ENCODE measurements around the gene SHKBP1. TPM values are rescaled to one million over a fixed set of nuclear protein-coding genes. Genes with fewer than 3 reads are reported as not detected.

SHKBP1 gene
- total and polyA plus RNA-seq, 2 donors (not counting 1 experiment from before 2014, with no cell fraction given), result 179 to 227 TPM

- TF ChIP-seq CTCF (IDR thresholded peaks at IDR 0.05) (no peak), EZH2 (IDR thresholded peaks at IDR 0.05; ENCODE audit: borderline replicate concordance, insufficient read depth, low read depth, low read length, poor library complexity, severe bottlenecking) (no peak)
- peaks cover 2% of the 10 kb centered on the region for H3K4me1 Mint-ChIP-seq
- no peak overlapping the region for H3K4me3 ChIP-seq (ENCODE audit: control extremely low read depth in 1 of 5, extremely low read depth in 1 of 5, insufficient read depth in 1 of 5, low read depth in 2 of 5, low read length in 4 of 5)
- peaks cover 0 to 26% of the 10 kb centered on the region in 2 experiments for H3K36me3 ChIP-seq (replicated peaks in 1 of 2; ENCODE audit: control extremely low read depth in 1 of 2, control insufficient read depth in 1 of 2, extremely low read depth in 1 of 2, insufficient read depth in 2 of 2, low read length in 1 of 2)
- no peak overlapping the region for H3K4me3 Mint-ChIP-seq
- no peaks in the 10 kb centered on the region for H3K9me3 ChIP-seq (ENCODE audit: control extremely low read depth in 1 of 3, control insufficient read depth in 2 of 3, insufficient read depth in 1 of 3, low read length in 2 of 3)
- H3K27ac ChIP-seq (ENCODE audit: low read length in 2 of 2), result no peak overlapping the region
- ATAC-seq (ENCODE audit: low read depth) (no peak), DNase-seq (no peak)
- no peaks in the 10 kb centered on the region for H3K4me1 ChIP-seq (ENCODE audit: control insufficient read depth in 2 of 2, insufficient read depth in 2 of 2, low read length in 2 of 2)
- no peaks in the 10 kb centered on the region for H3K27me3 ChIP-seq (replicated peaks in 1 of 4; ENCODE audit: control extremely low read depth in 1 of 4, control insufficient read depth in 3 of 4, insufficient read depth in 4 of 4, low read length in 3 of 4)
- H3K9me3 Mint-ChIP-seq (ENCODE audit: insufficient read depth), result no peaks in the 10 kb centered on the region
- H3K9ac ChIP-seq (ENCODE audit: low read length), result no peak overlapping the region
- no peaks in the 10 kb centered on the region for H3K27me3 Mint-ChIP-seq
- ChIA-PET CTCF (interaction anchor here (2.6 kb wide), 1 partner anchor 12 kb away, joined by 13 read pairs; no protein-coding TSS in a partner anchor), POLR2A (no interaction called here)
- no peak overlapping the region for H2AFZ ChIP-seq (ENCODE audit: insufficient read depth, low read depth, low read length, poor library complexity, severe bottlenecking)
- 95% methylated on average over 22 of the region's 24 CpGs for WGBS (ENCODE audit: insufficient coverage)
- H4K20me1 ChIP-seq (ENCODE audit: control insufficient read depth, insufficient read depth, low read length, poor library complexity, severe bottlenecking), result no peaks in the 10 kb centered on the region
- intact Hi-C loops (cut with micrococcal nuclease), result no loop called here
- no peak overlapping the region for H3K4me2 ChIP-seq (replicated peaks; ENCODE audit: low read depth, low read length, poor library complexity, severe bottlenecking)
- no peak overlapping the region for H3K27ac Mint-ChIP-seq
- no peaks in the 10 kb centered on the region for H3K79me2 ChIP-seq (ENCODE audit: control insufficient read depth, insufficient read depth, low read length)
Observed at GRCh38 chr19:40621966-40622772, 45.5 kb downstream of the SHKBP1 start.

GRCh38 chr19:40622773-40623075, 46.1 kb downstream of the SHKBP1 start:
- Histone ChIP-seq H3K9me3 (ENCODE audit: control extremely low read depth in 1 of 3, control insufficient read depth in 2 of 3, insufficient read depth in 1 of 3, low read length in 2 of 3) (peaks cover 0 to 4% (median 0%) of the 10 kb centered on the region in 3 donors), H3K4me1 (ENCODE audit: control insufficient read depth in 2 of 2, insufficient read depth in 2 of 2, low read length in 2 of 2) (no peaks in the 10 kb centered on the region), H3K79me2 (ENCODE audit: control insufficient read depth, insufficient read depth, low read length) (no peaks in the 10 kb centered on the region), H2AFZ (ENCODE audit: insufficient read depth, low read depth, low read length, poor library complexity, severe bottlenecking) (no peak overlapping the region), H3K9ac (ENCODE audit: low read length) (no peak overlapping the region), H3K4me2 (replicated peaks; ENCODE audit: low read depth, low read length, poor library complexity, severe bottlenecking) (no peak overlapping the region), H3K27ac (ENCODE audit: low read length in 2 of 2) (no peak overlapping the region), H3K4me3 (ENCODE audit: control extremely low read depth in 1 of 5, extremely low read depth in 1 of 5, insufficient read depth in 1 of 5, low read depth in 2 of 5, low read length in 4 of 5) (no peak overlapping the region), H3K27me3 (replicated peaks in 1 of 4; ENCODE audit: control extremely low read depth in 1 of 4, control insufficient read depth in 3 of 4, insufficient read depth in 4 of 4, low read length in 3 of 4) (no peaks in the 10 kb centered on the region), H4K20me1 (ENCODE audit: control insufficient read depth, insufficient read depth, low read length, poor library complexity, severe bottlenecking) (no peaks in the 10 kb centered on the region), H3K36me3 (replicated peaks in 1 of 2; ENCODE audit: control extremely low read depth in 1 of 2, control insufficient read depth in 1 of 2, extremely low read depth in 1 of 2, insufficient read depth in 2 of 2, low read length in 1 of 2) (peaks cover 0 to 26% of the 10 kb centered on the region in 2 experiments)
- intact Hi-C loops (cut with micrococcal nuclease), result no loop called here
- Mint-ChIP-seq H3K9me3 (ENCODE audit: insufficient read depth) (no peaks in the 10 kb centered on the region), H3K4me1 (peaks cover 2% of the 10 kb centered on the region), H3K27ac (no peak overlapping the region), H3K27me3 (no peaks in the 10 kb centered on the region), H3K4me3 (no peak overlapping the region)
- ChIA-PET CTCF (interaction anchor here (2.6 kb wide), 1 partner anchor 12 kb away, joined by 13 read pairs; no protein-coding TSS in a partner anchor), POLR2A (no interaction called here)
- TF ChIP-seq EZH2 (IDR thresholded peaks at IDR 0.05; ENCODE audit: borderline replicate concordance, insufficient read depth, low read depth, low read length, poor library complexity, severe bottlenecking) (no peak), CTCF (IDR thresholded peaks at IDR 0.05) (no peak)
- 95% methylated on average over 6 of the region's 7 CpGs for WGBS (ENCODE audit: insufficient coverage)
- ATAC-seq (ENCODE audit: low read depth) (no peak), DNase-seq (no peak)
